ENCODE measurements around the gene GRAMD1A. TPM values are rescaled to one million over a fixed set of nuclear protein-coding genes. Genes with fewer than 3 reads are reported as not detected.
A peak's percentile ranks its signal among the peaks of the same experiment; 100 is the strongest.

GRAMD1A gene
- total RNA-seq, 4 donors from 2014 or later, result 38.8 to 45.1 (median 43.7) TPM

GRCh38 chr19:35038623-35039512 lies 38.7 kb downstream of the GRAMD1A start:
- Histone ChIP-seq H3K9me3 (no peaks in the 10 kb centered on the region), H3K4me3 (peak overlapping the region in 2 of 4 donors; percentile 3 to 11), H3K4me1 (peaks cover 71 to 87% of the 10 kb centered on the region in 2 donors), H3K27me3 (no peaks in the 10 kb centered on the region), H3K36me3 (peaks cover 0 to 17% of the 10 kb centered on the region in 2 donors), H3K27ac (peak overlapping the region; percentile 97 to 98 (median 98))
- ATAC-seq (peak; percentile 18 to 22), DNase-seq (peak; percentile 56 to 86)
- TF ChIP-seq POLR2A (IDR thresholded peaks at IDR 0.05) (peak; percentile 33 to 51), CTCF (IDR thresholded peaks at IDR 0.05 in 4 of 5, conservative IDR thresholded peaks at IDR 0.05 in 1 of 5) (no peak)
- in situ Hi-C loops (cut with MboI; ENCODE audit: low sequenced_read_pairs in 4 of 4) (no loop called here), intact Hi-C loops (cut with DNase I; ENCODE audit: low total_unique reads) (no loop called here)

- peak overlapping the region; percentile 9 to 24 (median 10) for H3K4me3 ChIP-seq
- no peaks in the 10 kb centered on the region for H3K27me3 ChIP-seq
- intact Hi-C loops (cut with DNase I; ENCODE audit: low total_unique reads), result loop anchor here (5.0 kb wide), 1 partner anchor 717 kb away; the partner anchor contains the start of genes HSPB6 and PROSER3
- H3K9me3 ChIP-seq, result no peaks in the 10 kb centered on the region
- H3K4me1 ChIP-seq, result peaks cover 64 to 78% of the 10 kb centered on the region in 2 donors
- peaks cover 0 to 11% of the 10 kb centered on the region in 2 donors for H3K36me3 ChIP-seq
- in situ Hi-C loops (cut with MboI; ENCODE audit: low sequenced_read_pairs in 4 of 4), result loop anchor here in 1 of 4 donors (10.0 kb wide), 1 partner anchor 55 kb away; no protein-coding TSS in a partner anchor
- ATAC-seq (no peak), DNase-seq (no peak)
- peak overlapping the region; percentile 97 to 98 (median 98) for H3K27ac ChIP-seq
- TF ChIP-seq CTCF (IDR thresholded peaks at IDR 0.05 in 4 of 5, conservative IDR thresholded peaks at IDR 0.05 in 1 of 5) (no peak), POLR2A (IDR thresholded peaks at IDR 0.05) (no peak)
Observed at GRCh38 chr19:35039881-35040825, 40.0 kb downstream of the GRAMD1A start.

- intact Hi-C loops (cut with DNase I; ENCODE audit: low total_unique reads), result loop anchor here (5.0 kb wide), 1 partner anchor 716 kb away; the partner anchor contains the start of genes HSPB6 and PROSER3
- peak overlapping the region; percentile 97 to 98 (median 98) for H3K27ac ChIP-seq
Observed at GRCh38 chr19:35040826-35041547, 40.9 kb downstream of the GRAMD1A start.

More at GRCh38 chr19:35040826-35041547, 40.9 kb downstream of the GRAMD1A start:
- DNase-seq (peak; percentile 97 to 100), ATAC-seq (peak; percentile 64 to 70)
- peak; percentile 69 to 85 for TF ChIP-seq POLR2A (IDR thresholded peaks at IDR 0.05)
- no peak for TF ChIP-seq CTCF (IDR thresholded peaks at IDR 0.05 in 4 of 5, conservative IDR thresholded peaks at IDR 0.05 in 1 of 5)
- H3K9me3 ChIP-seq, result no peaks in the 10 kb centered on the region
- H3K36me3 ChIP-seq, result peaks cover 0 to 5% of the 10 kb centered on the region in 2 donors
- in situ Hi-C loops (cut with MboI; ENCODE audit: low sequenced_read_pairs in 4 of 4), result loop anchor here in 1 of 4 donors (10.0 kb wide), 1 partner anchor 54 kb away; no protein-coding TSS in a partner anchor
- peak overlapping the region; percentile 4 to 46 (median 10) for H3K4me3 ChIP-seq
- H3K27me3 ChIP-seq, result no peaks in the 10 kb centered on the region
- peaks cover 62 to 74% of the 10 kb centered on the region in 2 donors for H3K4me1 ChIP-seq

All from gastrocnemius medialis (tissue), 4 donors.